Stimulated activated CD4-positive, alpha-beta T cell treated with anti-CD3 and anti-CD28 coated beads, Interleukin-12 subunit alpha, Interleukin-12 subunit beta, amount 100 ng/mL, for 4 hours (primary cell): ENCODE results near the gene NHERF2.
"Not testable (repeated sequence)": the region's sequence is repeated elsewhere in the genome, so short reads cannot be mapped to it uniquely, and the experiment has no call there.

ENCODE experiments used
- DNase-seq: peaks from one replicate; pipeline ENCODE4 v3.0.0-alpha.2; 2020

The NHERF2 gene

GRCh38 chr16:2028620-2029220 is 2.0 kb downstream of the NHERF2 start:
- DNase-seq, result no peak

- no peak for DNase-seq
Measured at GRCh38 chr16:2029350-2029749, 2.6 kb downstream of the NHERF2 start.

GRCh38 chr16:2030036-2030435 is 3.3 kb downstream of the NHERF2 start:
- DNase-seq, result no peak

- no peak for DNase-seq
Measured at GRCh38 chr16:2031081-2031577, 4.4 kb downstream of the NHERF2 start.

GRCh38 chr16:2032285-2033056 is 5.8 kb downstream of the NHERF2 start:
- no peak for DNase-seq

GRCh38 chr16:2033057-2033908 is 6.6 kb downstream of the NHERF2 start:
- DNase-seq, result no peak

GRCh38 chr16:2033909-2034695 is 7.4 kb downstream of the NHERF2 start:
- not testable (repeated sequence) for DNase-seq

- DNase-seq, result no peak
Measured at GRCh38 chr16:2034696-2035430, 8.2 kb downstream of the NHERF2 start.

GRCh38 chr16:2035431-2036199 is 8.9 kb downstream of the NHERF2 start:
- DNase-seq, result no peak

- no peak for DNase-seq
Measured at GRCh38 chr16:2036200-2036966, 9.7 kb downstream of the NHERF2 start.

- DNase-seq, result no peak
Measured at GRCh38 chr16:2037115-2037514, 10.4 kb downstream of the NHERF2 start.

GRCh38 chr16:2037647-2038381 is 11.1 kb downstream of the NHERF2 start:
- DNase-seq, result no peak

- no peak for DNase-seq
Measured at GRCh38 chr16:2038382-2039231, 11.9 kb downstream of the NHERF2 start.

- no peak for DNase-seq
Measured at GRCh38 chr16:2039274-2040031, 12.8 kb downstream of the NHERF2 start.

- DNase-seq, result no peak
Measured at GRCh38 chr16:2040041-2040786, 13.5 kb downstream of the NHERF2 start.

- no peak for DNase-seq
Measured at GRCh38 chr16:2040787-2041522, 14.3 kb downstream of the NHERF2 start.
